GM10248 (cell line): ENCODE results near the gene DGCR6.
"Not testable (repeated sequence)": the region's sequence is repeated elsewhere in the genome, so short reads cannot be mapped to it uniquely, and the experiment has no call there.

Experiments
- CTCF ChIA-PET: fragments of 300-600 bp; sonication (Branson Sonifier 250); formaldehyde crosslinking; extraction: SDS; loops from one replicate; lab custom pipeline; 2021; ENCODE audit warnings: antibody characterized with exemption; lab: Yijun Ruan, JAX
- POLR2A ChIA-PET: fragments of 350-650 bp; sonication (Branson Sonifier 250); formaldehyde crosslinking; extraction: SDS; loops from one replicate; lab custom pipeline; 2020; ENCODE audit warnings: antibody characterized with exemption; lab: Yijun Ruan, JAX
- DNase-seq: peaks from one replicate; pipeline ENCODE4 v3.0.0; 2012; ENCODE audit errors: extremely low spot score
- CTCF ChIP-seq: IDR thresholded peaks from 2 replicates; pipeline ENCODE4 v1.5.1; 2012; ENCODE audit warnings: mild to moderate bottlenecking, low read depth; ENCODE audit errors: extremely low read depth, missing control alignments, control extremely low read depth

DGCR6 gene

GRCh38 chr22:18909556-18909955 lies 3.4 kb downstream of the DGCR6 start:
- CTCF ChIA-PET, result interaction anchor here (1.3 to 1.7 kb wide), 2 partner anchors 22 to 24 kb away, joined by 3 read pairs; no protein-coding TSS in a partner anchor
- POLR2A ChIA-PET, result no interaction called here
- TF ChIP-seq CTCF, result no peak
- no peak for DNase-seq

DNA sequence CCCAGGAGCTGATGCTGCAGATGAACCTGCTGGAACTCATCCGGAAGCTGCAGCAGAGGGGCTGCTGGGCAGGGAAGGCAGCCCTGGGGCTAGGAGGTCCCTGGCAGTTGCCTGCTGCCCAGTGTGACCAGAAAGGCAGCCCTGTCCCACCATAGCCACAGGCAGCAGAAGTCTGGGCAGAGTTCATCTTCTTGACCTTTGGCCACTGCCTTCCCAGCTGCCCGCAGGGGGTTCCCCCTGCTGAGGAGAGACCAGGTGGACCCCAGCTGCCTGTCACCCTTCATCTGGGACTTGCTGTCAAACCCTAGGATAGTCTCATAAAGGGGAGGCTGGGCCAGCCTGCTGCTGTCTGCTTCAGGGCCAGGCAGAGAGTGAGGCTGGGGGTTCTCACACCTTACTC lies 5.4 kb downstream of the DGCR6 start:
- POLR2A ChIA-PET, CTCF ChIA-PET, DNase-seq: not testable (repeated sequence)

DNA sequence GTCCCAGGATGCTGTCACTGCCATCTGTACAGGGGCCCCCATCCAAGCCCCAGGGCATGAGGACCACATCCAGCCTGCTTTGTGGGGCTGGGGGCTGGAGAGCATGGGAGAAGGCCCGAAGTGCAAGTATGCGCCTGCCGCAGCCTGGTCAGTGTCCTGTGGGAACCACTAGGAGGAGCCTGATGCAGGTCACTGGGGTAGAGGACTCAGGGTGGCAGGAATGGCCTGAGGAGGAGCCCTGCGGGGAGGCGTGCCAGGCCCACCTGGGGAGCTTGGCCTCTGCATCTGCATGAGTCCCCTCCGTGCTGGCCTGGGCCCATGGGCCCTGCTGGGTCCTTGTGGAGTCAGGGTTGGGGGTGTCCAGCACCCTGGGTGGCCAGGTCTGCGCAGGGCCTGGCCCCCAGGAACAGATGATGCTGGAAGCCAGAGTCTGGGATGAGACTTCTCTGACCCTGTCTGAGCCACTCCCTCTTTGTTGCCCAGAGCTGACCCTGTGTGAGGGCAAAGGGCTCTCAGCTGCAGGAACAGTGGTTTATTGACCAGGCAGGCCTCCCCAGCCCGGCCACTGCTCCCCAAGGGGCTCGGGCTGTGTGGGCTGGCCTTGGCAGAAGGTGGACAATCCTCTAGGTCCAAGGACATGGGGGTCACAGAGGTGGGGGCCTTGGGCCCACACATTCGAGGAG lies 6.3 kb downstream of the DGCR6 start:
- CTCF ChIA-PET, result not testable (repeated sequence)

GRCh38 chr22:18914558-18914957 lies 8.4 kb downstream of the DGCR6 start:
- CTCF ChIA-PET, POLR2A ChIA-PET, DNase-seq: not testable (repeated sequence)

More for the DNA sequence above, 6.3 kb downstream of the DGCR6 start:
- DNase-seq, POLR2A ChIA-PET: not testable (repeated sequence)

GRCh38 chr22:18915550-18915949 lies 9.4 kb downstream of the DGCR6 start:
- POLR2A ChIA-PET, CTCF ChIA-PET: not testable (repeated sequence)

DNA sequence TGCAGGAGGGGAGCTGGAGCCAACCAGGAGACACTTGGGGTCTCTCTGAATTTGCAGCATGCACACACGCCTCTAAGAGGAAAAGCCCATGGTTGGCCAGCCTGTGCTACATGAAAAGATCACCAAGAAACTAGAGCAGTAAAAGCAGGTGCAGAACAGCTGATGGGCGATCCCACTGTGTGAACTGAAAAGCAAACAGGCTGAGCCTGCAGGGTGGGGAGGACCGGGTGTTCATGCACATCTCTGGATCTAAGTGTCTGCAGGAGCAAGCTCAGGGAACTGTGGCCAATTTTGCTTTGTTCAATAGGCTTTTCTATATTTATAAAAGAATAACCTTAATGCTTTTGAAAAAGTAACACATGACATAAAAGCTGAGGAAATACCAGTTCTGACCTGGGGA lies 11.7 kb downstream of the DGCR6 start:
- CTCF ChIA-PET, POLR2A ChIA-PET, DNase-seq: not testable (repeated sequence)

More at GRCh38 chr22:18915550-18915949, 9.4 kb downstream of the DGCR6 start:
- DNase-seq, result not testable (repeated sequence)

- POLR2A ChIA-PET, DNase-seq, CTCF ChIA-PET: not testable (repeated sequence)
Observed at GRCh38 chr22:18920257-18920902, 14.3 kb downstream of the DGCR6 start.

GRCh38 chr22:18925368-18926064 lies 19.4 kb downstream of the DGCR6 start:
- DNase-seq, result no peak
- TF ChIP-seq CTCF, result no peak
- POLR2A ChIA-PET, result no interaction called here
- CTCF ChIA-PET, result no interaction called here

- ChIA-PET POLR2A (no interaction called here), CTCF (interaction anchor here (1.4 kb wide), 1 partner anchor 19 kb away, joined by 3 read pairs; no protein-coding TSS in a partner anchor)
- no peak for TF ChIP-seq CTCF
- DNase-seq, result no peak
Observed at GRCh38 chr22:18927020-18927419, 20.9 kb downstream of the DGCR6 start.
